Testis (tissue), 3 donors: ENCODE data around the gene CRTAC1. TPM values are rescaled to one million over a fixed set of nuclear protein-coding genes. Genes with fewer than 3 reads are reported as not detected.

ENCODE experiments used
- DNase-seq: peaks from one replicate; pipeline ENCODE4 v3.0.0-alpha.2; 2019
- H3K27ac ChIP-seq, 2 donors: fragments of 200-600 bp; sonication (generic); one replicate each; pipeline ENCODE4 v1.5.1; 2019
- H3K27me3 ChIP-seq: fragments of 200-600 bp; sonication (generic); one replicate; pipeline ENCODE4 v1.5.1; 2019
- H3K36me3 ChIP-seq: fragments of 200-600 bp; sonication (generic); one replicate; pipeline ENCODE4 v1.5.1; 2017; ENCODE audit warnings: low read depth; ENCODE audit errors: missing control alignments
- H3K4me1 ChIP-seq: fragments of 200-600 bp; sonication (generic); one replicate; pipeline ENCODE4 v1.5.1; 2019
- H3K4me3 ChIP-seq, 2 donors: fragments of 200-600 bp; sonication (generic); one replicate each; pipeline ENCODE4 v1.5.1; 2017 to 2019
- H3K9me3 ChIP-seq: fragments of 200-600 bp; sonication (generic); one replicate; pipeline ENCODE4 v1.5.1; 2017
- POLR2A ChIP-seq: fragments of 450-650 bp; IDR thresholded peaks from one replicate; pipeline ENCODE4 v1.6.1; 2017; ENCODE audit warnings: antibody characterized with exemption, mild to moderate bottlenecking, moderate library complexity
- WGBS, 2 donors: methylation state at CpG; one replicate each; pipeline ENCODE4 v1.1.5; 2018; 5-methylcytosine and 5-hydroxymethylcytosine counted together
- intact Hi-C: fragments of 100-400 bp; cut with DNase I; formaldehyde crosslinking; loops from one replicate; pipeline ENCODE4 v1.15.1; 2023; ENCODE audit warnings: low total_unique reads
- polyA plus RNA-seq: library from polyadenylated mRNA; stranded (reverse); fragments of 350-450 nt; fragmentation: Illumina TruSeq; extraction: RNeasy Lipid Tissue Mini Kit (QIAGEN cat#74804); gene quantifications from one replicate; pipeline ENCODE4 v1.2.3, GENCODE V29; 2014; ENCODE audit warnings: low read depth, low replicate concordance; ENCODE audit not compliant: insufficient read depth
- total RNA-seq, 2 donors: library from RNA; depleted of rRNA; stranded (reverse); fragments of >200 nt; gene quantifications; one replicate each; pipeline ENCODE4 v1.2.3, GENCODE V29; 2016
- TF ChIP-seq, protein P1 (sequence below), 3 experiments: fragments of 450-650 bp in 2 of 3; fragments of 200-600 bp in 1 of 3; sonication (generic) in 1 of 3; IDR thresholded peaks; one replicate each; pipeline ENCODE4 v1.5.1; 2016 to 2019; ENCODE audit warnings: antibody characterized with exemption in 3 of 3, mild to moderate bottlenecking in 2 of 3, moderate library complexity in 1 of 3

The CRTAC1 gene
- total and polyA plus RNA-seq, 3 donors from 2014 or later, result 7.5 to 12.2 (median 11.5) TPM

DNA sequence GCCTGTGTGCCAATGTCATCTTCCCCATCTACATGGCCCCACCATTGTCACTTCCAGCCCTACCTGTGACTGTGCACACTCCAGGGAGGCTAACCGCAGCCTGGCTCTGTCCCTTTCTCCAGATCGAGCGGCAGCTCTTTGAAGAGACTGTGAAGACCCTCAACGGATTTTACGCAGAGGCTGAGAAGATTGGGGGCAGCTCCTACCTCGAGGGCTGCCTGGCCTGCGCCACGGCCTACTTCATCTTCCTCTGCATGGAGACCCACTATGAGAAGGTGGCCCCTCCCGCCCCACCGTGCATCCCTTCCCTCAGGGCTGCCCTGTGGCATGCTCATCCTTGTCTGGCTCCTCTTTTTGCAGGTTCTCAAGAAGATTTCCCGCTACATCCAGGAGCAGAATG, 166.6 kb downstream of the CRTAC1 start:
- no peak for DNase-seq
- intact Hi-C loops, result no loop called here
- no peak for TF ChIP-seq POLR2A
- TF ChIP-seq, protein P1, sequence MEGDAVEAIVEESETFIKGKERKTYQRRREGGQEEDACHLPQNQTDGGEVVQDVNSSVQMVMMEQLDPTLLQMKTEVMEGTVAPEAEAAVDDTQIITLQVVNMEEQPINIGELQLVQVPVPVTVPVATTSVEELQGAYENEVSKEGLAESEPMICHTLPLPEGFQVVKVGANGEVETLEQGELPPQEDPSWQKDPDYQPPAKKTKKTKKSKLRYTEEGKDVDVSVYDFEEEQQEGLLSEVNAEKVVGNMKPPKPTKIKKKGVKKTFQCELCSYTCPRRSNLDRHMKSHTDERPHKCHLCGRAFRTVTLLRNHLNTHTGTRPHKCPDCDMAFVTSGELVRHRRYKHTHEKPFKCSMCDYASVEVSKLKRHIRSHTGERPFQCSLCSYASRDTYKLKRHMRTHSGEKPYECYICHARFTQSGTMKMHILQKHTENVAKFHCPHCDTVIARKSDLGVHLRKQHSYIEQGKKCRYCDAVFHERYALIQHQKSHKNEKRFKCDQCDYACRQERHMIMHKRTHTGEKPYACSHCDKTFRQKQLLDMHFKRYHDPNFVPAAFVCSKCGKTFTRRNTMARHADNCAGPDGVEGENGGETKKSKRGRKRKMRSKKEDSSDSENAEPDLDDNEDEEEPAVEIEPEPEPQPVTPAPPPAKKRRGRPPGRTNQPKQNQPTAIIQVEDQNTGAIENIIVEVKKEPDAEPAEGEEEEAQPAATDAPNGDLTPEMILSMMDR (IDR thresholded peaks at IDR 0.05), result no peak
- no peaks in the 10 kb centered on the region for H3K27me3 ChIP-seq
- 91 to 92% methylated on average over 11 of the region's 11 CpGs for WGBS, 2 donors
- no peak overlapping the region for H3K27ac ChIP-seq
- no peaks in the 10 kb centered on the region for H3K4me1 ChIP-seq
- no peaks in the 10 kb centered on the region for H3K36me3 ChIP-seq
- no peak overlapping the region for H3K4me3 ChIP-seq
- no peaks in the 10 kb centered on the region for H3K9me3 ChIP-seq

DNA sequence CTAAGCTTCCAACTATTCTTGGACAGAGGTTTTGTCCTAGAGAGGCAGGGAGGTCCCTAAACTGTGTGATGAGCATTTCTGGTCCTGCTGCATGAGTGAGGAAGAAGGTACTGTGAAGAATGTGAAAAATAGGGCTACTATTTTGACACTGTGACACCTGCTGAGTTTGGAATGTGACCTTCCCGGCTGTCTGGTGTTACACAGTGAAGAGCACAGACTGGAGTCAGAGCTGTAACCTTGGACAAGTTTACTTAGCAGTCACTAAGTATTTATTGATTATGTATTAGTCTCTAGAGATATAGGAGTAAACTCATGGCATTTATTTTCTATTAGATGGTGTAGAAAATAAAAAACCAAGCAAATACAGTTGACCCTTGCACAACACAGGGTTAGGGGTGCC, 168.5 kb downstream of the CRTAC1 start:
- Histone ChIP-seq H3K27ac (no peak overlapping the region), H3K27me3 (no peaks in the 10 kb centered on the region), H3K36me3 (no peaks in the 10 kb centered on the region), H3K4me3 (no peak overlapping the region), H3K9me3 (no peaks in the 10 kb centered on the region), H3K4me1 (no peaks in the 10 kb centered on the region)
- intact Hi-C loops, result no loop called here
- TF ChIP-seq POLR2A, result no peak
- TF ChIP-seq, protein P1 (IDR thresholded peaks at IDR 0.05), result no peak
- no peak for DNase-seq
- 24 to 40% methylated on average over 1 of the region's 1 CpG for WGBS, 2 donors

DNA sequence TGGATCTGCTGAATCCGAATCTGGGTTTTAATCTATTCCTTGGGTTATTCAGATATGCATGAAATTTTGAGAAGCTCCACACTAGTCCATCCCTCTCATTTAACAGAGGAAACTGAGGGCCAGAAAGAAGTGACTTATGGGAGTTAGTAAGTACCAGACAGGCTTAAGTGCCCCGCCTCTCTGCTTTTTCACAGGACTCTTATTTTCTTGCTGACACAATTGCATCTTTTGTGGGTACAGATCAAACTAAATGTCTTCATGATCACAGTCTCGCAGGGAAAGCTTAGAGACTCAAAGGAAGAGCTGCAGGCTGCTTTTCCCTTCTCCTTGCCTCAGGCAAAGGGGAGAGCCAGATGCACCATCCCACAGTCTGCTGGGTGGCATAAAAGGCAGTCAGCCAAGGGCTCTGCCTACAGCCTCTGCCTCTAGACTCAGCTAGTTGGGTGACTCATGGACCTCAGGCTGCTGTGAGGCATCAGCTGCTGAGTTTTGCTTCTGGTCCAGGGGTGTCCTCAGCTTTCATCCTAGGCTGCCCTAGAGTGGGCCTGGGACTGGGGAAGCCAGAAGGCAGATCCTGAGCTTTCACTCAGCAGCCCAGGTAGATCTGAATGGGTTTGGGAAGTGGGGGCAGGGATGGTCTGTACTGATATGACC, 169.2 kb downstream of the CRTAC1 start:
- WGBS, 2 donors, result 76 to 87% methylated on average over 3 of the region's 3 CpGs
- H3K9me3 ChIP-seq, result no peaks in the 10 kb centered on the region
- no peaks in the 10 kb centered on the region for H3K27me3 ChIP-seq
- TF ChIP-seq POLR2A, result no peak
- TF ChIP-seq, protein P1 (IDR thresholded peaks at IDR 0.05), result no peak
- no peak overlapping the region for H3K27ac ChIP-seq
- H3K4me1 ChIP-seq, result no peaks in the 10 kb centered on the region
- H3K36me3 ChIP-seq, result no peaks in the 10 kb centered on the region
- intact Hi-C loops, result no loop called here
- no peak for DNase-seq
- H3K4me3 ChIP-seq, result no peak overlapping the region

DNA sequence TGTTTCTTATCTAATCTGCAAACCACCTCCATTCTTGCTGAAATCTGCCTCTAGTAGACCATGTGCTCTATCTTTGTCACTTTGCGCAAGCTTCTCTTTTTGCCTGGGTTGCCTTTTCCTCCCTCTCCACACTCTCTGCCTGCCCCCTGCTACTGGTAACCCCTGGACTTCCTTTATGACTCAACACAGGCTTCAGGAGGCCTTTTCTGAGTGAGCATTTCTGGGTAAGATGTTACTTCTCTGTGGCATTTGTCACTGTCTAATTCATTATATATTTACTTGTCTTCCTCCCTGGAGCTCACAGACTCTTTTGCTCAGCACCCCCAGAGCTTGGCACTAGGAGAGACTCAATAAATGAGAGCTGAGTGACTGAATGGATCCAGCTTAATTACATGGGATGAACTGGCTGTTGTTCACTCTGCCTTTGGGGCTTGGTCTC, 172.4 kb downstream of the CRTAC1 start:
- no peaks in the 10 kb centered on the region for H3K27me3 ChIP-seq
- H3K4me1 ChIP-seq, result no peaks in the 10 kb centered on the region
- H3K4me3 ChIP-seq, result no peak overlapping the region
- H3K36me3 ChIP-seq, result no peaks in the 10 kb centered on the region
- intact Hi-C loops, result no loop called here
- 89 to 96% methylated on average over 1 of the region's 1 CpG for WGBS, 2 donors
- no peaks in the 10 kb centered on the region for H3K9me3 ChIP-seq
- no peak overlapping the region for H3K27ac ChIP-seq
- no peak for TF ChIP-seq POLR2A
- TF ChIP-seq, protein P1 (IDR thresholded peaks at IDR 0.05), result no peak
- no peak for DNase-seq

DNA sequence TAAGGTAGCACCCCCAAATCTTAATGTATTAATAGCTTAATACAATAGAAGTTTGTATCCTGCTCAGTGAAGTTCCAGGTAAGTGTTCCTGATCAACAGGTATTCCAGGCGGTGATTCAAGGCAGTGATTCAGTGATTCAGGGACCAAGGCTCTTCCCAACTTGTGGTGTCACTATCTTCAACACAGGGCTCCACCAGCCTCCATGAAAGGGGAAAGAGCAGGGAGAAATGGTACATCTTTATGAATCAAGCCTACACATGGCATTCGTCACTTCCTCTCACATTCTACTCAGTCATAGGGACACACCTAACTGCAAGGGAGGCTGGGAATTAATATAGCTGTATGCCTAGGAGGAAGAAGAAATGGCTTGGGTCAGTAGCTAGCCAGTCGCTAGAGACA, 175.7 kb downstream of the CRTAC1 start:
- H3K27me3 ChIP-seq, result no peaks in the 10 kb centered on the region
- H3K27ac ChIP-seq, result no peak overlapping the region
- no peak for TF ChIP-seq POLR2A
- TF ChIP-seq, protein P1 (IDR thresholded peaks at IDR 0.05), result no peak
- H3K9me3 ChIP-seq, result no peaks in the 10 kb centered on the region
- intact Hi-C loops, result no loop called here
- WGBS, 2 donors, result 86 to 89% methylated on average over 3 of the region's 3 CpGs
- H3K36me3 ChIP-seq, result no peaks in the 10 kb centered on the region
- no peak overlapping the region for H3K4me3 ChIP-seq
- peaks cover 4% of the 10 kb centered on the region for H3K4me1 ChIP-seq
- no peak for DNase-seq
